Measurements from ENCODE around the gene NDUFA11.

DNA sequence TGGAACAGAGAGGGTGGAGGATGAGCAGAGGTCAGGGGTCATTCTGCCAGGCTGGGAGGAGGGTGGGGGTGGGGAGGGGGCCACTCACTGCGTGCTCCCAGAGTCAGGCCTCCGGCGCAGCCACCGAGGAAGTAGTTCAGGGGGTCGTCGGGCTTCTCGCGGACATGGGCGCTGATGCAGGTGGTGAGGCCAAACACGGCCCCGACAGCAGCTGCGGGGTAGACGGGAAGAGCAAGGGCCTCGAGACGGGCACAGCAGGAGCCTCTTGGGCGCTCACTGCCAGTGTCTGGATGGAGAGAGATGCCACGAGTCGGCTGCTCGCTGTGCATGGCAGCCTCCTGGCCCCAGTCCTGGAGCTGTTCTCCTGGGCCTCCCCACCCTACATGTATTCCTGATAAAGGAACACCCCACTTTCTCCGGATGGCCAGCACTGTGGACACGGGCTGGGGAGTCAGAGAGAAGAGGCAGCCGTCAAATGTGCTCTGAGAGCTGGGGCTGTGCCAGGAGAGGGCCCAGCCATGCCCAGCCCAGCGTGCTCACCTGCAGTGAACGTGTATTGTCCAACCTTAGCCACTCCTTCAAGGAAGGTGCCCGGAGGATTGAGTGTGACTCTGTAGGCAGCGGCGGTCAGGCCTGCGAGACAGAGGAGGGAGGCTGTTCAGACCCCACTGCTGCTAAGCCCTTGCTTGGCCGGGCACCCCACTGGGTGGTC is 7.1 kb downstream of the NDUFA11 start:
- TF ChIP-seq, protein P1, sequence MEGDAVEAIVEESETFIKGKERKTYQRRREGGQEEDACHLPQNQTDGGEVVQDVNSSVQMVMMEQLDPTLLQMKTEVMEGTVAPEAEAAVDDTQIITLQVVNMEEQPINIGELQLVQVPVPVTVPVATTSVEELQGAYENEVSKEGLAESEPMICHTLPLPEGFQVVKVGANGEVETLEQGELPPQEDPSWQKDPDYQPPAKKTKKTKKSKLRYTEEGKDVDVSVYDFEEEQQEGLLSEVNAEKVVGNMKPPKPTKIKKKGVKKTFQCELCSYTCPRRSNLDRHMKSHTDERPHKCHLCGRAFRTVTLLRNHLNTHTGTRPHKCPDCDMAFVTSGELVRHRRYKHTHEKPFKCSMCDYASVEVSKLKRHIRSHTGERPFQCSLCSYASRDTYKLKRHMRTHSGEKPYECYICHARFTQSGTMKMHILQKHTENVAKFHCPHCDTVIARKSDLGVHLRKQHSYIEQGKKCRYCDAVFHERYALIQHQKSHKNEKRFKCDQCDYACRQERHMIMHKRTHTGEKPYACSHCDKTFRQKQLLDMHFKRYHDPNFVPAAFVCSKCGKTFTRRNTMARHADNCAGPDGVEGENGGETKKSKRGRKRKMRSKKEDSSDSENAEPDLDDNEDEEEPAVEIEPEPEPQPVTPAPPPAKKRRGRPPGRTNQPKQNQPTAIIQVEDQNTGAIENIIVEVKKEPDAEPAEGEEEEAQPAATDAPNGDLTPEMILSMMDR (IDR thresholded peaks at IDR 0.05; ENCODE audit: low read depth, low read length): no peak
- no peak for TF ChIP-seq EZH2phosphoT487 (IDR thresholded peaks at IDR 0.05; ENCODE audit: low read depth)

Data from OCI-LY3 (cell line).